ENCODE results near the gene CHIT1. TPM values are rescaled to one million over a fixed set of nuclear protein-coding genes. Genes with fewer than 3 reads are reported as not detected.

The CHIT1 gene
- total RNA-seq, 4 donors from 2014 or later = 0.45 to 9.0 (median 1.2) TPM; not detected in 1

DNA sequence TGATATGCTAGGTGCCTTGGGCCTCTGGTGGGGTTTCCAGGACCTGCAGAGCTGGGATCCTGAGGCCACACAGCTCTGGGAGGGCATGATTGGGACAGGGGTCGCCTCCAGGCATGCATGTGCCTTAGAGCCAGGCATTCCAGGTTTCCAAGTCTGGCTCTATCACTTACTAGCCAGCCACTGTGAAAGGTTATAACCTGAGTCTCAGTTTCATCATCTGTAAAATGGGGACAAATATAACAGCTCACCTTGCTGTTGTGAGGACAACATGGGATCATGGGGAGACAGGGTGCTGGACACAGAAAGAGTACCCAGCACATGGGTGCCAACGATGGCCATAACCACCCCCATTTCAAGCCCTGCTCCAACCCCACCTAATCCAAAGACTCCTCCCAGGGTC is 45.6 kb downstream of the CHIT1 start:
- Histone ChIP-seq H3K27ac (no peak overlapping the region), H3K9me3 (no peaks in the 10 kb centered on the region), H3K4me3 (replicated peaks in 1 of 3) (no peak overlapping the region), H3K27me3 (no peaks in the 10 kb centered on the region), H3K36me3 (no peaks in the 10 kb centered on the region), H3K4me1 (peaks cover 7 to 22% of the 10 kb centered on the region in 2 donors)
- no peak for TF ChIP-seq POLR2A (IDR thresholded peaks at IDR 0.05)
- TF ChIP-seq, protein P1, sequence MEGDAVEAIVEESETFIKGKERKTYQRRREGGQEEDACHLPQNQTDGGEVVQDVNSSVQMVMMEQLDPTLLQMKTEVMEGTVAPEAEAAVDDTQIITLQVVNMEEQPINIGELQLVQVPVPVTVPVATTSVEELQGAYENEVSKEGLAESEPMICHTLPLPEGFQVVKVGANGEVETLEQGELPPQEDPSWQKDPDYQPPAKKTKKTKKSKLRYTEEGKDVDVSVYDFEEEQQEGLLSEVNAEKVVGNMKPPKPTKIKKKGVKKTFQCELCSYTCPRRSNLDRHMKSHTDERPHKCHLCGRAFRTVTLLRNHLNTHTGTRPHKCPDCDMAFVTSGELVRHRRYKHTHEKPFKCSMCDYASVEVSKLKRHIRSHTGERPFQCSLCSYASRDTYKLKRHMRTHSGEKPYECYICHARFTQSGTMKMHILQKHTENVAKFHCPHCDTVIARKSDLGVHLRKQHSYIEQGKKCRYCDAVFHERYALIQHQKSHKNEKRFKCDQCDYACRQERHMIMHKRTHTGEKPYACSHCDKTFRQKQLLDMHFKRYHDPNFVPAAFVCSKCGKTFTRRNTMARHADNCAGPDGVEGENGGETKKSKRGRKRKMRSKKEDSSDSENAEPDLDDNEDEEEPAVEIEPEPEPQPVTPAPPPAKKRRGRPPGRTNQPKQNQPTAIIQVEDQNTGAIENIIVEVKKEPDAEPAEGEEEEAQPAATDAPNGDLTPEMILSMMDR (IDR thresholded peaks at IDR 0.05) = no peak
- DNase-seq = no peak
- 89 to 93% methylated on average over 2 of the region's 2 CpGs for WGBS, 2 donors
- intact Hi-C loops (cut with DNase I) = no loop called here

DNA sequence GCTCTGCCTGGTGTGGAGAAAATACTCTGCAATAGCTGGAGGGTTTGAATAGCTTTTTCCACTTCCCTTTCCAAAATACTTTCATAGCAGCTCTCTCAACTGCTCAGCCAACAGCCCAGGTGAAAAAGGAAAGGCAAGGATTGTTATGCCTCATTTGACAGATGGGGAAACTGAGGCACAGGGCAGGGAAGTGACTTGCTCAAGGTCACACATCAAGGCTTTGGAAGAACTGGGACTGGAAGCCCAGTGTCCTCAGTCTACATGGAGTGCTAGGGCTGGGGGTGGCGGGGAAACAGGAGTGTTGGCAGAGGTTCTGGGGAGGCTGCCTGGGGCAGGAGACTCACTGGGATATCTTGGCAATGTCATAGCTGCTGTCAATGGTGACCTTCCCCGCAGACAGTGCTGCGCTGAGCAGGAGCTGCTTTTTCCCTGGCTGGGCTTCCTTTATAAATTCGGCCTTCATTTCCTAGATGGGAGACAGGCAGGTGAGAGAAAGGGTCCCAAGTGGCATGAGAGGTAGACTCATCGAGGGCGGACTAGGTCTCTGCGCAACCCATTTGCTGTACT is 47.0 kb downstream of the CHIT1 start:
- Histone ChIP-seq H3K4me3 (replicated peaks in 1 of 3) (no peak overlapping the region), H3K4me1 (peaks cover 5 to 14% of the 10 kb centered on the region in 2 donors), H3K27me3 (no peaks in the 10 kb centered on the region), H3K9me3 (no peaks in the 10 kb centered on the region), H3K27ac (no peak overlapping the region), H3K36me3 (no peaks in the 10 kb centered on the region)
- TF ChIP-seq POLR2A (IDR thresholded peaks at IDR 0.05) = no peak
- TF ChIP-seq, protein P1 (IDR thresholded peaks at IDR 0.05) = no peak
- WGBS, 2 donors = 89 to 98% methylated on average over 7 of the region's 7 CpGs
- intact Hi-C loops (cut with DNase I) = no loop called here
- DNase-seq = no peak

GRCh38 chr1:203181586-203182386 is 47.7 kb downstream of the CHIT1 start:
- H3K36me3 ChIP-seq = no peaks in the 10 kb centered on the region
- WGBS, 2 donors = 64 to 75% methylated on average over 10 of the region's 10 CpGs
- intact Hi-C loops (cut with DNase I) = no loop called here
- no peaks in the 10 kb centered on the region for H3K27me3 ChIP-seq
- H3K4me1 ChIP-seq = peaks cover 1 to 8% of the 10 kb centered on the region in 2 donors
- H3K27ac ChIP-seq = no peak overlapping the region
- DNase-seq = peak in 1 of 2 donors; percentile 27
- no peaks in the 10 kb centered on the region for H3K9me3 ChIP-seq
- TF ChIP-seq POLR2A (IDR thresholded peaks at IDR 0.05) = no peak
- TF ChIP-seq, protein P1 (IDR thresholded peaks at IDR 0.05) = no peak
- no peak overlapping the region for H3K4me3 ChIP-seq (replicated peaks in 1 of 3)

GRCh38 chr1:203180611-203181330 is 48.7 kb downstream of the CHIT1 start:
- H3K27ac ChIP-seq = no peak overlapping the region
- no peaks in the 10 kb centered on the region for H3K27me3 ChIP-seq
- H3K4me3 ChIP-seq (replicated peaks in 1 of 3) = no peak overlapping the region
- no peak for DNase-seq
- no peaks in the 10 kb centered on the region for H3K9me3 ChIP-seq
- intact Hi-C loops (cut with DNase I) = no loop called here
- H3K4me1 ChIP-seq = no peaks in the 10 kb centered on the region
- H3K36me3 ChIP-seq = no peaks in the 10 kb centered on the region
- TF ChIP-seq POLR2A (IDR thresholded peaks at IDR 0.05) = no peak
- TF ChIP-seq, protein P1 (IDR thresholded peaks at IDR 0.05) = no peak
- WGBS, 2 donors = 80 to 91% methylated on average over 11 of the region's 11 CpGs

GRCh38 chr1:203179667-203180005 is 49.8 kb downstream of the CHIT1 start:
- Histone ChIP-seq H3K27me3 (no peaks in the 10 kb centered on the region), H3K4me1 (no peaks in the 10 kb centered on the region), H3K27ac (no peak overlapping the region), H3K9me3 (no peaks in the 10 kb centered on the region), H3K4me3 (replicated peaks in 1 of 3) (no peak overlapping the region), H3K36me3 (no peaks in the 10 kb centered on the region)
- intact Hi-C loops (cut with DNase I) = no loop called here
- no peak for TF ChIP-seq POLR2A (IDR thresholded peaks at IDR 0.05)
- TF ChIP-seq, protein P1 (IDR thresholded peaks at IDR 0.05) = no peak
- no peak for DNase-seq
- WGBS, 2 donors = 86 to 87% methylated on average over 10 of the region's 10 CpGs
